Pancreas (tissue), 10 donors: ENCODE results near the gene MMADHC. TPM values are rescaled to one million over a fixed set of nuclear protein-coding genes. Genes with fewer than 3 reads are reported as not detected.

Experiments
- ATAC-seq, 4 donors: fragments of 200-7000 bp; cut with Tn5 transposase; one replicate each; pipeline versions ENCODE4 v1.8.0 to v1.9.1; 2020; ENCODE audit warnings: mild to moderate bottlenecking in 4 of 4, moderate library complexity in 4 of 4
- DNase-seq, 6 donors: peaks; one replicate each; pipeline ENCODE4 v3.0.0-alpha.2; 2020
- FAIRE-seq: peaks from 2 replicates; lab custom pipeline; 2012; peaks lifted over from hg19 to GRCh38; lab: Jason Lieb, UNC
- H3K27ac ChIP-seq, 4 donors: fragments of 200-600 bp; sonication (generic); 1 replicate in 3 of 4; 2 replicates in 1 of 4; pipeline versions ENCODE4 v1.5.0 to v1.8.0; 2020
- H3K27me3 ChIP-seq, 4 donors: fragments of 200-600 bp; one replicate each; pipeline ENCODE4 v1.8.0; 2021
- H3K36me3 ChIP-seq, 3 donors: fragments of 200-600 bp; sonication (generic) in 1 of 3; one replicate each; pipeline versions ENCODE4 v1.5.0 to v1.8.0; 2020 to 2021
- H3K4me1 ChIP-seq, 3 donors: fragments of 200-600 bp; one replicate each; pipeline ENCODE4 v1.8.0; 2021
- H3K4me3 ChIP-seq, 4 donors: fragments of 200-600 bp; sonication (generic) in 2 of 4; one replicate each; pipeline versions ENCODE4 v1.5.0 to v1.8.0; 2020 to 2021
- H3K9me3 ChIP-seq, 4 donors: fragments of 200-600 bp; one replicate each; pipeline ENCODE4 v1.8.0; 2021
- WGBS, 2 donors: extraction: QIAGEN DNeasy Blood & Tissue Kit; methylation state at CpG; one replicate each; pipeline ENCODE4 v1.1.7; 2013; 5-methylcytosine and 5-hydroxymethylcytosine counted together
- intact Hi-C, 3 donors: fragments of 100-400 bp; cut with DNase I; formaldehyde crosslinking; loops; one replicate each; pipeline versions ENCODE4 v1.11.1 to v1.14.2; 2022
- polyA plus RNA-seq, 2 donors: library from polyadenylated mRNA; stranded (reverse); fragments of 200-250 nt; gene quantifications; one replicate each; pipeline ENCODE4 v1.2.3, GENCODE V29; 2013
- total RNA-seq, 6 donors: library from RNA; stranded (reverse); fragmentation: NEBNext Ultra II Directional in 4 of 6; extraction: Animal tissue kit (Norgen Biotek cat#: 25700) in 4 of 6; gene quantifications; one replicate each; pipeline versions ENCODE4 v1.2.1 to v1.2.4, GENCODE V29; 2021 to 2023
- TF ChIP-seq, protein P1 (sequence below), 4 donors: fragments of 200-600 bp; sonication (generic) in 3 of 4; IDR thresholded peaks; one replicate each; pipeline versions ENCODE4 v1.5.0 to v1.8.0; 2021; ENCODE audit warnings: antibody characterized with exemption in 4 of 4
- donor health status: healthy with polysubstance abuse.
- donor health status: DM: no; HTN: no; CAD: no; lungs with moderate emphysema.
- donor health status: DM: no; HTN: no; CAD: no.
- donor health status: control.
- donor health status: control.
- donor health status: Bipolar disorder and iron deficiency.
- donor health status: DM: yes; HTN: yes; CAD: no.
- donor health status: DM: no; HTN: no; CAD: no.
- donor health status: DM: no; HTN: no; CAD: no.
- donor health status: DM: yes; HTN: yes; CAD: no.

Gene MMADHC
- total and polyA plus RNA-seq, 8 donors = 20.1 to 68.0 (median 57.4) TPM

DNA sequence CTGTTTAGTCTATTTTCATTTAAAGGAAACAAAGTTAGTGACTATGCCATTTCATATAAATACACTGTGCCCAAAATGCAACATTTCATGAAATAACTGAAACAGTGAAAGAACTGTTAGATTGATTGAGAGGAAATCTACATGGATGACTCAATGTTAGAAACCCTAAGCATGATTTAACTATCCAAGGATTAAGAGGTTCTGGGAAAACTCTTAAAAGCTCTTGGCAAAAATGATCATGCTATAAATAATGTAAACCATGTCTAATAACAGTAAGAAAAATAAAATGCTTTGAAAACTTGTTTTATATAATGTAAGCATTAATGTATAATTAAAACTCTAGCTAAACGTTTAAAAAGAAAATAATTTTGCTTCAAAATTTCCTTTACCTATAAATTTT lies 23.5 kb downstream of the MMADHC start:
- no peak overlapping the region for H3K4me3 ChIP-seq
- ATAC-seq = no peak
- H3K9me3 ChIP-seq = no peaks in the 10 kb centered on the region
- H3K27ac ChIP-seq = no peak overlapping the region
- DNase-seq = no peak
- intact Hi-C loops = loop anchor here in 1 of 3 donors (5.0 kb wide), 1 partner anchor 547 kb away; no protein-coding TSS in a partner anchor
- H3K27me3 ChIP-seq = no peaks in the 10 kb centered on the region
- H3K36me3 ChIP-seq = peaks cover 0 to 13% (median 11%) of the 10 kb centered on the region in 3 donors
- peaks cover 0 to 11% (median 9%) of the 10 kb centered on the region in 3 donors for H3K4me1 ChIP-seq
- no peak for FAIRE-seq
- WGBS, 2 donors = 30 to 39% methylated on average over 1 of the region's 1 CpG
- TF ChIP-seq, protein P1, sequence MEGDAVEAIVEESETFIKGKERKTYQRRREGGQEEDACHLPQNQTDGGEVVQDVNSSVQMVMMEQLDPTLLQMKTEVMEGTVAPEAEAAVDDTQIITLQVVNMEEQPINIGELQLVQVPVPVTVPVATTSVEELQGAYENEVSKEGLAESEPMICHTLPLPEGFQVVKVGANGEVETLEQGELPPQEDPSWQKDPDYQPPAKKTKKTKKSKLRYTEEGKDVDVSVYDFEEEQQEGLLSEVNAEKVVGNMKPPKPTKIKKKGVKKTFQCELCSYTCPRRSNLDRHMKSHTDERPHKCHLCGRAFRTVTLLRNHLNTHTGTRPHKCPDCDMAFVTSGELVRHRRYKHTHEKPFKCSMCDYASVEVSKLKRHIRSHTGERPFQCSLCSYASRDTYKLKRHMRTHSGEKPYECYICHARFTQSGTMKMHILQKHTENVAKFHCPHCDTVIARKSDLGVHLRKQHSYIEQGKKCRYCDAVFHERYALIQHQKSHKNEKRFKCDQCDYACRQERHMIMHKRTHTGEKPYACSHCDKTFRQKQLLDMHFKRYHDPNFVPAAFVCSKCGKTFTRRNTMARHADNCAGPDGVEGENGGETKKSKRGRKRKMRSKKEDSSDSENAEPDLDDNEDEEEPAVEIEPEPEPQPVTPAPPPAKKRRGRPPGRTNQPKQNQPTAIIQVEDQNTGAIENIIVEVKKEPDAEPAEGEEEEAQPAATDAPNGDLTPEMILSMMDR (IDR thresholded peaks at IDR 0.05) = no peak

GRCh38 chr2:149562324-149562723 lies 25.3 kb downstream of the MMADHC start:
- peak; percentile 63 to 93 (median 85) for ATAC-seq
- Histone ChIP-seq H3K27ac (peak overlapping the region in 1 of 4 donors; percentile 25), H3K4me1 (peaks cover 0 to 11% (median 9%) of the 10 kb centered on the region in 3 donors), H3K36me3 (no peaks in the 10 kb centered on the region), H3K4me3 (peak overlapping the region in 1 of 4 donors; percentile 10), H3K27me3 (no peaks in the 10 kb centered on the region), H3K9me3 (no peaks in the 10 kb centered on the region)
- intact Hi-C loops = loop anchor here in 1 of 3 donors (5.0 kb wide), 1 partner anchor 545 kb away; no protein-coding TSS in a partner anchor
- TF ChIP-seq, protein P1 (IDR thresholded peaks at IDR 0.05) = no peak
- peak; percentile 17 for FAIRE-seq
- no peak for DNase-seq
- WGBS, 2 donors = 3 to 5% methylated on average over 2 of the region's 2 CpGs

GRCh38 chr2:149561309-149561926 lies 26.2 kb downstream of the MMADHC start:
- no peaks in the 10 kb centered on the region for H3K9me3 ChIP-seq
- intact Hi-C loops = loop anchor here in 1 of 3 donors (5.0 kb wide), 1 partner anchor 544 kb away; no protein-coding TSS in a partner anchor
- DNase-seq = no peak
- H3K4me3 ChIP-seq = no peak overlapping the region
- TF ChIP-seq, protein P1 (IDR thresholded peaks at IDR 0.05) = peak; percentile 44 to 90 (median 88)
- no peaks in the 10 kb centered on the region for H3K36me3 ChIP-seq
- H3K27ac ChIP-seq = peak overlapping the region in 1 of 4 donors; percentile 25
- no peaks in the 10 kb centered on the region for H3K27me3 ChIP-seq
- peaks cover 0 to 11% (median 9%) of the 10 kb centered on the region in 3 donors for H3K4me1 ChIP-seq
- peak; percentile 49 to 80 (median 72) for ATAC-seq
- FAIRE-seq = peak; percentile 95

- Histone ChIP-seq H3K4me1 (peaks cover 0 to 11% (median 9%) of the 10 kb centered on the region in 3 donors), H3K4me3 (no peak overlapping the region), H3K36me3 (no peaks in the 10 kb centered on the region), H3K27me3 (peaks cover 0 to 3% (median 0%) of the 10 kb centered on the region in 4 donors), H3K9me3 (no peaks in the 10 kb centered on the region), H3K27ac (no peak overlapping the region)
- TF ChIP-seq, protein P1 (IDR thresholded peaks at IDR 0.05) = no peak
- ATAC-seq (no peak), DNase-seq (no peak), FAIRE-seq (no peak)
- intact Hi-C loops = loop anchor here in 2 of 3 donors (5.0 kb wide), 2 partner anchors 527 to 542 kb away; no protein-coding TSS in a partner anchor
- 88 to 92% methylated on average over 5 of the region's 5 CpGs for WGBS, 2 donors
Observed at GRCh38 chr2:149559341-149560068, 28.1 kb downstream of the MMADHC start.
